GM23338 (cell line): ENCODE results near the gene GLS. TPM values are rescaled to one million over a fixed set of nuclear protein-coding genes. Genes with fewer than 3 reads are reported as not detected.

Experiments used
- ATAC-seq: fragments of 200-7000 bp; cut with Tn5 transposase; 3 replicates; pipeline ENCODE4 v1.9.1; 2020
- DNase-seq: peaks from one replicate; pipeline ENCODE4 v3.0.0-alpha.2; 2015; ENCODE audit warnings: low spot score
- H2AFZ ChIP-seq: fragments of 200-600 bp; sonication (generic); 2 replicates; pipeline ENCODE4 v1.8.0; 2016; ENCODE audit warnings: antibody characterized with exemption, mild to moderate bottlenecking, moderate library complexity
- H3F3A ChIP-seq: fragments of 200-600 bp; sonication (generic); replicated peaks from 2 replicates; pipeline ENCODE4 v1.8.0; 2017; ENCODE audit warnings: antibody characterized with exemption, mixed run types, low read depth
- H3K27ac ChIP-seq: fragments of 200-600 bp; sonication (generic); 2 replicates; pipeline ENCODE4 v1.6.1; 2016; ENCODE audit warnings: low read depth
- H3K27me3 ChIP-seq: fragments of 200-600 bp; sonication (generic); 2 replicates; pipeline ENCODE4 v1.8.0; 2016; ENCODE audit warnings: mild to moderate bottlenecking, mixed run types, moderate library complexity; ENCODE audit not compliant: insufficient read depth
- H3K36me3 ChIP-seq: fragments of 200-600 bp; sonication (generic); 2 replicates; pipeline ENCODE4 v1.8.0; 2016; ENCODE audit warnings: mild to moderate bottlenecking; ENCODE audit not compliant: insufficient read depth
- H3K4me1 ChIP-seq: fragments of 200-600 bp; sonication (generic); 2 replicates; pipeline ENCODE4 v1.8.0; 2016; ENCODE audit warnings: mild to moderate bottlenecking, moderate library complexity; ENCODE audit not compliant: insufficient read depth
- H3K4me2 ChIP-seq: fragments of 200-600 bp; sonication (generic); 2 replicates; pipeline ENCODE4 v1.7.1; 2017; ENCODE audit warnings: mixed run types
- H3K4me3 ChIP-seq: fragments of 200-600 bp; sonication (generic); 2 replicates; pipeline ENCODE4 v1.6.1; 2016; ENCODE audit warnings: mixed run types
- H3K79me2 ChIP-seq: fragments of 200-600 bp; sonication (generic); replicated peaks from 2 replicates; pipeline ENCODE4 v1.8.0; 2017; ENCODE audit warnings: mild to moderate bottlenecking; ENCODE audit not compliant: insufficient read depth
- H3K9me2 ChIP-seq: fragments of 200-600 bp; sonication (generic); 2 replicates; pipeline ENCODE4 v1.8.0; 2017; ENCODE audit not compliant: insufficient read depth
- H4K20me1 ChIP-seq: fragments of 200-600 bp; sonication (generic); replicated peaks from 2 replicates; pipeline ENCODE4 v1.8.0; 2017; ENCODE audit warnings: mild to moderate bottlenecking; ENCODE audit not compliant: insufficient read depth
- H3K27ac Mint-ChIP-seq: 2 replicates; pipeline ENCODE4 v1.8.0; 2020; ENCODE audit warnings: inconsistent platforms, mild to moderate bottlenecking, moderate library complexity, mixed read lengths
- H3K27me3 Mint-ChIP-seq: 3 replicates; pipeline ENCODE4 v1.8.0; 2022; ENCODE audit warnings: low read depth, mild to moderate bottlenecking, moderate library complexity, mixed read lengths, inconsistent platforms; ENCODE audit not compliant: insufficient read depth, poor library complexity
- H3K36me3 Mint-ChIP-seq: 3 replicates; pipeline ENCODE4 v1.8.0; 2021; ENCODE audit warnings: low read depth, mild to moderate bottlenecking, inconsistent platforms, moderate library complexity, mixed read lengths
- H3K4me1 Mint-ChIP-seq: 3 replicates; pipeline ENCODE4 v1.8.0; 2020; ENCODE audit warnings: mild to moderate bottlenecking, inconsistent platforms, mixed read lengths
- H3K4me3 Mint-ChIP-seq: 3 replicates; pipeline ENCODE4 v1.8.0; 2021; ENCODE audit warnings: moderate library complexity, mild to moderate bottlenecking, inconsistent platforms, mixed read lengths
- H3K9me3 Mint-ChIP-seq: 3 replicates; pipeline ENCODE4 v1.8.0; 2020; ENCODE audit warnings: moderate library complexity, mild to moderate bottlenecking, inconsistent platforms, mixed read lengths
- CREB1 ChIP-seq: fragments of 250-450 bp; sonication (Bioruptor Pico); IDR thresholded peaks from 2 replicates; pipeline ENCODE4 v1.5.0; 2020; ENCODE audit warnings: low read depth, mild to moderate bottlenecking, moderate library complexity
- EZH2 ChIP-seq: fragments of 200-600 bp; sonication (generic); IDR thresholded peaks from one replicate; pipeline ENCODE4 v1.8.0; 2017; ENCODE audit warnings: antibody characterized with exemption, mild to moderate bottlenecking, low read depth; ENCODE audit not compliant: unreplicated experiment
- EZH2phosphoT487 ChIP-seq: fragments of 200-600 bp; sonication (generic); IDR thresholded peaks from one replicate; pipeline ENCODE4 v1.8.1; 2018; ENCODE audit warnings: antibody characterized with exemption; ENCODE audit not compliant: unreplicated experiment
- JUNB ChIP-seq: IDR thresholded peaks from one replicate; pipeline ENCODE4 v1.6.1; 2016; ENCODE audit warnings: antibody characterized with exemption; ENCODE audit not compliant: unreplicated experiment
- NANOG ChIP-seq: IDR thresholded peaks from 2 replicates; pipeline ENCODE4 v1.6.1; 2016; ENCODE audit warnings: antibody characterized with exemption, borderline replicate concordance
- POLR2AphosphoS5 ChIP-seq: IDR thresholded peaks from 2 replicates; pipeline ENCODE4 v1.6.1; 2016; ENCODE audit warnings: antibody characterized with exemption, low read depth
- STAT1 ChIP-seq: IDR thresholded peaks from one replicate; pipeline ENCODE4 v1.6.1; 2016; ENCODE audit warnings: antibody characterized with exemption; ENCODE audit not compliant: unreplicated experiment
- ZNF114 ChIP-seq: fragments of 250-450 bp; sonication (Bioruptor Pico); IDR thresholded peaks from 2 replicates; pipeline ENCODE4 v1.5.0; 2020; ENCODE audit warnings: mild to moderate bottlenecking, moderate library complexity
- ZNF331 ChIP-seq: fragments of 250-450 bp; sonication (Bioruptor Pico); IDR thresholded peaks from 2 replicates; pipeline ENCODE4 v1.5.0; 2020; ENCODE audit warnings: low read depth, mild to moderate bottlenecking, moderate library complexity
- polyA plus RNA-seq: library from polyadenylated mRNA; unstranded; fragments of >200 nt; fragmentation: Nextera tagmentation; extraction: Ambion mirVana; gene quantifications from 2 replicates; pipeline ENCODE4 v1.2.1, GENCODE V29; 2016
- total RNA-seq: library from RNA; depleted of rRNA; stranded (reverse); fragments of >200 nt; shearing (Covaris generic); gene quantifications from 2 replicates; pipeline ENCODE4 v1.2.3, GENCODE V29; 2014
- TF ChIP-seq, protein P1 (sequence below): IDR thresholded peaks from 2 replicates; pipeline ENCODE4 v1.6.1; 2016; ENCODE audit warnings: antibody characterized with exemption
- TF ChIP-seq, protein P2 (sequence below): IDR thresholded peaks from one replicate; pipeline ENCODE4 v1.6.1; 2018; ENCODE audit warnings: antibody characterized with exemption; ENCODE audit not compliant: unreplicated experiment
- TF ChIP-seq, protein P3 (sequence below), 2 experiments: fragments of 200-600 bp in 1 of 2; sonication (generic) in 1 of 2; conservative IDR thresholded peaks; 2 replicates each; pipeline versions ENCODE4 v1.5.1 to v1.6.1; 2016 to 2017; ENCODE audit warnings: antibody characterized with exemption in 2 of 2, low read depth in 2 of 2, mild to moderate bottlenecking in 2 of 2, moderate library complexity in 1 of 2
- TF ChIP-seq, protein P4 (sequence below): fragments of 250-450 bp; sonication (Bioruptor Pico); IDR thresholded peaks from 2 replicates; pipeline ENCODE4 v1.5.0; 2020; ENCODE audit warnings: mild to moderate bottlenecking, moderate library complexity

Gene GLS
- total and polyA plus RNA-seq, 2 experiments from 2014 or later, result 38.1 to 172 TPM

DNA sequence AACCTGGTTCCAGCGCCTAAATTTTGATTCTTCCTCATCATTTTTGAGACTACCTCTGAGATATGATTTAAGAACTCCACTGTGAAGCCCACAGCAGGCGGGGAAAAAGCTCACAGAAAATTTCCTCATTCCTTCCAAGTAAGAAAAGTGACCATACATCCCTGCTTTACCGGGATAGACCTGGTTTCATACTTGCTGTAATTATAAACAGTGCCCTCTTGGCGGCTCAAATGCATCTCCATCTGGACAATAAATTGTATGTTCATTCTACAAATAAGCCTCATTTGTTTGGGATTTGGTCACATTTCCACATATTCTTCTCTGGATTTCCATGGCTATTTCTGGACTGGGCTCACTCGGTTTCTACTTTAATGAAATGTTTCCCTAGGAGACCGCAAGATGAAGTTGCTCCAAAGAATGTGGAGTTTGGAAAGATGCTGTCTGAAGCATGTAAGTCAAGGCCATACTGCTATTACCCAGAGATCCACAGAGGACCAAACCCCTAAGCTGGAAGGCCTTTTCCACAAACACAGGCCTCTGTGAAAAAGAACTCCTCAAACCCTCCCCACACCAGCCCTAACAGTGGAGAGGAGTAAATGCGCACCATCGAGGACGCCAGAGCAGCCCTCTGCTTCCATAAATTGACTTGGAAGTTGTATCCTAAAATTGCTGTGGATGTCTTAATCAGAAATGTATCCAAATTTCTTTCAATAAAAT, 119.5 kb downstream of the GLS start:
- ATAC-seq (no peak), DNase-seq (no peak)
- H3K4me3 ChIP-seq, result no peak overlapping the region
- peaks cover 57% of the 10 kb centered on the region for H3K36me3 ChIP-seq
- H3K9me2 ChIP-seq, result no peaks in the 10 kb centered on the region
- Mint-ChIP-seq H3K4me1 (no peaks in the 10 kb centered on the region; the same call in 2 of the 3 replicates), H3K27me3 (peaks cover 7% of the 10 kb centered on the region), H3K27ac (no peak overlapping the region), H3K36me3 (peaks cover 85% of the 10 kb centered on the region), H3K9me3 (no peaks in the 10 kb centered on the region; the same call in 2 of the 3 replicates), H3K4me3 (no peak overlapping the region)
- no peaks in the 10 kb centered on the region for H3K27me3 ChIP-seq
- H4K20me1 ChIP-seq, result peaks cover 4% of the 10 kb centered on the region; the same call in 1 of the 2 replicates
- H2AFZ ChIP-seq, result no peak overlapping the region
- H3K79me2 ChIP-seq, result no peaks in the 10 kb centered on the region
- H3K27ac ChIP-seq, result no peak overlapping the region
- no peak for TF ChIP-seq POLR2AphosphoS5
- TF ChIP-seq, protein P1, sequence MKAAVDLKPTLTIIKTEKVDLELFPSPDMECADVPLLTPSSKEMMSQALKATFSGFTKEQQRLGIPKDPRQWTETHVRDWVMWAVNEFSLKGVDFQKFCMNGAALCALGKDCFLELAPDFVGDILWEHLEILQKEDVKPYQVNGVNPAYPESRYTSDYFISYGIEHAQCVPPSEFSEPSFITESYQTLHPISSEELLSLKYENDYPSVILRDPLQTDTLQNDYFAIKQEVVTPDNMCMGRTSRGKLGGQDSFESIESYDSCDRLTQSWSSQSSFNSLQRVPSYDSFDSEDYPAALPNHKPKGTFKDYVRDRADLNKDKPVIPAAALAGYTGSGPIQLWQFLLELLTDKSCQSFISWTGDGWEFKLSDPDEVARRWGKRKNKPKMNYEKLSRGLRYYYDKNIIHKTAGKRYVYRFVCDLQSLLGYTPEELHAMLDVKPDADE, result no peak
- TF ChIP-seq EZH2phosphoT487, result no peak
- TF ChIP-seq, protein P2, sequence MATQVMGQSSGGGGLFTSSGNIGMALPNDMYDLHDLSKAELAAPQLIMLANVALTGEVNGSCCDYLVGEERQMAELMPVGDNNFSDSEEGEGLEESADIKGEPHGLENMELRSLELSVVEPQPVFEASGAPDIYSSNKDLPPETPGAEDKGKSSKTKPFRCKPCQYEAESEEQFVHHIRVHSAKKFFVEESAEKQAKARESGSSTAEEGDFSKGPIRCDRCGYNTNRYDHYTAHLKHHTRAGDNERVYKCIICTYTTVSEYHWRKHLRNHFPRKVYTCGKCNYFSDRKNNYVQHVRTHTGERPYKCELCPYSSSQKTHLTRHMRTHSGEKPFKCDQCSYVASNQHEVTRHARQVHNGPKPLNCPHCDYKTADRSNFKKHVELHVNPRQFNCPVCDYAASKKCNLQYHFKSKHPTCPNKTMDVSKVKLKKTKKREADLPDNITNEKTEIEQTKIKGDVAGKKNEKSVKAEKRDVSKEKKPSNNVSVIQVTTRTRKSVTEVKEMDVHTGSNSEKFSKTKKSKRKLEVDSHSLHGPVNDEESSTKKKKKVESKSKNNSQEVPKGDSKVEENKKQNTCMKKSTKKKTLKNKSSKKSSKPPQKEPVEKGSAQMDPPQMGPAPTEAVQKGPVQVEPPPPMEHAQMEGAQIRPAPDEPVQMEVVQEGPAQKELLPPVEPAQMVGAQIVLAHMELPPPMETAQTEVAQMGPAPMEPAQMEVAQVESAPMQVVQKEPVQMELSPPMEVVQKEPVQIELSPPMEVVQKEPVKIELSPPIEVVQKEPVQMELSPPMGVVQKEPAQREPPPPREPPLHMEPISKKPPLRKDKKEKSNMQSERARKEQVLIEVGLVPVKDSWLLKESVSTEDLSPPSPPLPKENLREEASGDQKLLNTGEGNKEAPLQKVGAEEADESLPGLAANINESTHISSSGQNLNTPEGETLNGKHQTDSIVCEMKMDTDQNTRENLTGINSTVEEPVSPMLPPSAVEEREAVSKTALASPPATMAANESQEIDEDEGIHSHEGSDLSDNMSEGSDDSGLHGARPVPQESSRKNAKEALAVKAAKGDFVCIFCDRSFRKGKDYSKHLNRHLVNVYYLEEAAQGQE, result no peak
- TF ChIP-seq EZH2, result no peak
- TF ChIP-seq ZNF331 (CRISPR knock-in tag), result no peak
- TF ChIP-seq CREB1 (CRISPR knock-in tag), result no peak
- TF ChIP-seq, protein P3, sequence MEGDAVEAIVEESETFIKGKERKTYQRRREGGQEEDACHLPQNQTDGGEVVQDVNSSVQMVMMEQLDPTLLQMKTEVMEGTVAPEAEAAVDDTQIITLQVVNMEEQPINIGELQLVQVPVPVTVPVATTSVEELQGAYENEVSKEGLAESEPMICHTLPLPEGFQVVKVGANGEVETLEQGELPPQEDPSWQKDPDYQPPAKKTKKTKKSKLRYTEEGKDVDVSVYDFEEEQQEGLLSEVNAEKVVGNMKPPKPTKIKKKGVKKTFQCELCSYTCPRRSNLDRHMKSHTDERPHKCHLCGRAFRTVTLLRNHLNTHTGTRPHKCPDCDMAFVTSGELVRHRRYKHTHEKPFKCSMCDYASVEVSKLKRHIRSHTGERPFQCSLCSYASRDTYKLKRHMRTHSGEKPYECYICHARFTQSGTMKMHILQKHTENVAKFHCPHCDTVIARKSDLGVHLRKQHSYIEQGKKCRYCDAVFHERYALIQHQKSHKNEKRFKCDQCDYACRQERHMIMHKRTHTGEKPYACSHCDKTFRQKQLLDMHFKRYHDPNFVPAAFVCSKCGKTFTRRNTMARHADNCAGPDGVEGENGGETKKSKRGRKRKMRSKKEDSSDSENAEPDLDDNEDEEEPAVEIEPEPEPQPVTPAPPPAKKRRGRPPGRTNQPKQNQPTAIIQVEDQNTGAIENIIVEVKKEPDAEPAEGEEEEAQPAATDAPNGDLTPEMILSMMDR (conservative IDR thresholded peaks at IDR 0.05; ENCODE audit: low read depth in 2 of 2), result no peak
- TF ChIP-seq STAT1, result no peak
- TF ChIP-seq, protein P4, sequence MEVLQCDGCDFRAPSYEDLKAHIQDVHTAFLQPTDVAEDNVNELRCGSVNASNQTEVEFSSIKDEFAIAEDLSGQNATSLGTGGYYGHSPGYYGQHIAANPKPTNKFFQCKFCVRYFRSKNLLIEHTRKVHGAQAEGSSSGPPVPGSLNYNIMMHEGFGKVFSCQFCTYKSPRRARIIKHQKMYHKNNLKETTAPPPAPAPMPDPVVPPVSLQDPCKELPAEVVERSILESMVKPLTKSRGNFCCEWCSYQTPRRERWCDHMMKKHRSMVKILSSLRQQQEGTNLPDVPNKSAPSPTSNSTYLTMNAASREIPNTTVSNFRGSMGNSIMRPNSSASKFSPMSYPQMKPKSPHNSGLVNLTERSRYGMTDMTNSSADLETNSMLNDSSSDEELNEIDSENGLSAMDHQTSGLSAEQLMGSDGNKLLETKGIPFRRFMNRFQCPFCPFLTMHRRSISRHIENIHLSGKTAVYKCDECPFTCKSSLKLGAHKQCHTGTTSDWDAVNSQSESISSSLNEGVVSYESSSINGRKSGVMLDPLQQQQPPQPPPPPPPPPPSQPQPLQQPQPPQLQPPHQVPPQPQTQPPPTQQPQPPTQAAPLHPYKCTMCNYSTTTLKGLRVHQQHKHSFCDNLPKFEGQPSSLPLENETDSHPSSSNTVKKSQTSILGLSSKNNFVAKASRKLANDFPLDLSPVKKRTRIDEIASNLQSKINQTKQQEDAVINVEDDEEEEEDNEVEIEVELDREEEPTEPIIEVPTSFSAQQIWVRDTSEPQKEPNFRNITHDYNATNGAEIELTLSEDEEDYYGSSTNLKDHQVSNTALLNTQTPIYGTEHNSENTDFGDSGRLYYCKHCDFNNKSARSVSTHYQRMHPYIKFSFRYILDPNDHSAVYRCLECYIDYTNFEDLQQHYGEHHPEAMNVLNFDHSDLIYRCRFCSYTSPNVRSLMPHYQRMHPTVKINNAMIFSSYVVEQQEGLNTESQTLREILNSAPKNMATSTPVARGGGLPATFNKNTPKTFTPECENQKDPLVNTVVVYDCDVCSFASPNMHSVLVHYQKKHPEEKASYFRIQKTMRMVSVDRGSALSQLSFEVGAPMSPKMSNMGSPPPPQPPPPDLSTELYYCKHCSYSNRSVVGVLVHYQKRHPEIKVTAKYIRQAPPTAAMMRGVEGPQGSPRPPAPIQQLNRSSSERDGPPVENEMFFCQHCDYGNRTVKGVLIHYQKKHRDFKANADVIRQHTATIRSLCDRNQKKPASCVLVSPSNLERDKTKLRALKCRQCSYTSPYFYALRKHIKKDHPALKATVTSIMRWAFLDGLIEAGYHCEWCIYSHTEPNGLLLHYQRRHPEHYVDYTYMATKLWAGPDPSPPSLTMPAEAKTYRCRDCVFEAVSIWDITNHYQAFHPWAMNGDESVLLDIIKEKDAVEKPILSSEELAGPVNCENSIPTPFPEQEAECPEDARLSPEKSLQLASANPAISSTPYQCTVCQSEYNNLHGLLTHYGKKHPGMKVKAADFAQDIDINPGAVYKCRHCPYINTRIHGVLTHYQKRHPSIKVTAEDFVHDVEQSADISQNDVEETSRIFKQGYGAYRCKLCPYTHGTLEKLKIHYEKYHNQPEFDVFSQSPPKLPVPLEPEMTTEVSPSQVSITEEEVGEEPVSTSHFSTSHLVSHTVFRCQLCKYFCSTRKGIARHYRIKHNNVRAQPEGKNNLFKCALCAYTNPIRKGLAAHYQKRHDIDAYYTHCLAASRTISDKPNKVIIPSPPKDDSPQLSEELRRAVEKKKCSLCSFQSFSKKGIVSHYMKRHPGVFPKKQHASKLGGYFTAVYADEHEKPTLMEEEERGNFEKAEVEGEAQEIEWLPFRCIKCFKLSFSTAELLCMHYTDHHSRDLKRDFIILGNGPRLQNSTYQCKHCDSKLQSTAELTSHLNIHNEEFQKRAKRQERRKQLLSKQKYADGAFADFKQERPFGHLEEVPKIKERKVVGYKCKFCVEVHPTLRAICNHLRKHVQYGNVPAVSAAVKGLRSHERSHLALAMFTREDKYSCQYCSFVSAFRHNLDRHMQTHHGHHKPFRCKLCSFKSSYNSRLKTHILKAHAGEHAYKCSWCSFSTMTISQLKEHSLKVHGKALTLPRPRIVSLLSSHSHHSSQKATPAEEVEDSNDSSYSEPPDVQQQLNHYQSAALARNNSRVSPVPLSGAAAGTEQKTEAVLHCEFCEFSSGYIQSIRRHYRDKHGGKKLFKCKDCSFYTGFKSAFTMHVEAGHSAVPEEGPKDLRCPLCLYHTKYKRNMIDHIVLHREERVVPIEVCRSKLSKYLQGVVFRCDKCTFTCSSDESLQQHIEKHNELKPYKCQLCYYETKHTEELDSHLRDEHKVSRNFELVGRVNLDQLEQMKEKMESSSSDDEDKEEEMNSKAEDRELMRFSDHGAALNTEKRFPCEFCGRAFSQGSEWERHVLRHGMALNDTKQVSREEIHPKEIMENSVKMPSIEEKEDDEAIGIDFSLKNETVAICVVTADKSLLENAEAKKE (CRISPR knock-in tag), result no peak
- TF ChIP-seq ZNF114 (CRISPR knock-in tag), result no peak
- no peak for TF ChIP-seq JUNB
- TF ChIP-seq NANOG, result no peak
- H3K4me2 ChIP-seq, result no peak overlapping the region
- H3K4me1 ChIP-seq, result no peaks in the 10 kb centered on the region
- peaks cover 4% of the 10 kb centered on the region; the same call in 1 of the 2 replicates for H3F3A ChIP-seq
